Stimulated activated CD8-positive, alpha-beta memory T cell treated with anti-CD3 and anti-CD28 coated beads, Interleukin-2, amount 100 ng/mL, for 48 hours (primary cell): ENCODE measurements around the gene SDHB.

Source experiments
- DNase-seq, 2 donors: peaks; one replicate each; pipeline ENCODE4 v3.0.0-alpha.2; 2020; ENCODE audit warnings: low read depth in 2 of 2

The SDHB gene

GRCh38 chr1:16986560-16986959 is 67.3 kb downstream of the SDHB start:
- no peak for DNase-seq

- DNase-seq: no peak
Measured at GRCh38 chr1:16986113-16986512, 67.7 kb downstream of the SDHB start.

- DNase-seq: no peak
Measured at GRCh38 chr1:16984717-16985116, 69.1 kb downstream of the SDHB start.

GRCh38 chr1:16983649-16984048 is 70.2 kb downstream of the SDHB start:
- DNase-seq: no peak

- no peak for DNase-seq
Measured at GRCh38 chr1:16982902-16983301, 70.9 kb downstream of the SDHB start.

- DNase-seq: no peak
Measured at GRCh38 chr1:16981269-16981849, 72.5 kb downstream of the SDHB start.

GRCh38 chr1:16980473-16981268 is 73.2 kb downstream of the SDHB start, which contains the start of gene MFAP2:
TSS of gene MFAP2 (minus strand) at chr1:16980620. CDS start at chr1:16978273, 2,347 bp downstream.
- DNase-seq: no peak

GRCh38 chr1:16979475-16980327 is 74.1 kb downstream of the SDHB start:
- no peak for DNase-seq

GRCh38 chr1:16978567-16979474 is 75.0 kb downstream of the SDHB start:
- DNase-seq: no peak

- no peak for DNase-seq
Measured at GRCh38 chr1:16978139-16978538, 75.7 kb downstream of the SDHB start.

- no peak for DNase-seq
Measured at GRCh38 chr1:16977377-16977776, 76.5 kb downstream of the SDHB start.

GRCh38 chr1:16976966-16977365 is 76.9 kb downstream of the SDHB start:
- DNase-seq: no peak

- DNase-seq: no peak
Measured at GRCh38 chr1:16975838-16976237, 78.0 kb downstream of the SDHB start.

- no peak for DNase-seq
Measured at GRCh38 chr1:16975211-16975610, 78.6 kb downstream of the SDHB start.

GRCh38 chr1:16973215-16973614 is 80.6 kb downstream of the SDHB start:
- DNase-seq: no peak

GRCh38 chr1:16972189-16972895 is 81.5 kb downstream of the SDHB start:
- DNase-seq: no peak

- DNase-seq: no peak
Measured at GRCh38 chr1:16971341-16972188, 82.3 kb downstream of the SDHB start.

GRCh38 chr1:16970132-16970910 is 83.5 kb downstream of the SDHB start:
- no peak for DNase-seq

- no peak for DNase-seq
Measured at GRCh38 chr1:16969651-16970050, 84.2 kb downstream of the SDHB start.
